Panc1 (cell line): ENCODE results near the gene CHTOP.

ENCODE experiments used
- REST ChIP-seq, 2 experiments: IDR thresholded peaks; 2 replicates each; pipeline ENCODE4 v1.6.1; 2011 to 2012; ENCODE audit warnings: low read depth in 2 of 2, control low read depth in 1 of 2, low read length in 1 of 2, mild to moderate bottlenecking in 1 of 2, moderate library complexity in 1 of 2; ENCODE audit not compliant: insufficient read depth in 1 of 2
- SIN3A ChIP-seq: IDR thresholded peaks from 2 replicates; pipeline ENCODE4 v1.6.1; 2012; ENCODE audit warnings: low read depth, mild to moderate bottlenecking, low read length, moderate library complexity, borderline replicate concordance; ENCODE audit not compliant: insufficient read depth
- TF ChIP-seq, protein P1 (sequence below): fragments of 450-650 bp; IDR thresholded peaks from 2 replicates; pipeline ENCODE4 v1.5.1; 2017; ENCODE audit warnings: mild to moderate bottlenecking

- TF ChIP-seq, protein P1, sequence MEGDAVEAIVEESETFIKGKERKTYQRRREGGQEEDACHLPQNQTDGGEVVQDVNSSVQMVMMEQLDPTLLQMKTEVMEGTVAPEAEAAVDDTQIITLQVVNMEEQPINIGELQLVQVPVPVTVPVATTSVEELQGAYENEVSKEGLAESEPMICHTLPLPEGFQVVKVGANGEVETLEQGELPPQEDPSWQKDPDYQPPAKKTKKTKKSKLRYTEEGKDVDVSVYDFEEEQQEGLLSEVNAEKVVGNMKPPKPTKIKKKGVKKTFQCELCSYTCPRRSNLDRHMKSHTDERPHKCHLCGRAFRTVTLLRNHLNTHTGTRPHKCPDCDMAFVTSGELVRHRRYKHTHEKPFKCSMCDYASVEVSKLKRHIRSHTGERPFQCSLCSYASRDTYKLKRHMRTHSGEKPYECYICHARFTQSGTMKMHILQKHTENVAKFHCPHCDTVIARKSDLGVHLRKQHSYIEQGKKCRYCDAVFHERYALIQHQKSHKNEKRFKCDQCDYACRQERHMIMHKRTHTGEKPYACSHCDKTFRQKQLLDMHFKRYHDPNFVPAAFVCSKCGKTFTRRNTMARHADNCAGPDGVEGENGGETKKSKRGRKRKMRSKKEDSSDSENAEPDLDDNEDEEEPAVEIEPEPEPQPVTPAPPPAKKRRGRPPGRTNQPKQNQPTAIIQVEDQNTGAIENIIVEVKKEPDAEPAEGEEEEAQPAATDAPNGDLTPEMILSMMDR = no peak
- TF ChIP-seq SIN3A (no peak), REST (IDR thresholded peaks at IDR 0.05; ENCODE audit: insufficient read depth in 1 of 2, low read depth in 2 of 2, low read length in 1 of 2) (no peak)
These were observed 21.0 kb upstream of the CHTOP start, which contains the start of gene S100A16 for GRCh38 chr1:153612755-153613331.
